SK-N-SH treated with all-trans-retinoic acid at 6 μM for 48 hours (cell line): ENCODE data around the gene IQCM.

Experiments
- ARNTL ChIP-seq: fragments of 450-650 bp; formaldehyde crosslinking; IDR thresholded peaks from 2 replicates; pipeline ENCODE4 v1.5.0; 2020; ENCODE audit warnings: low read depth, mild to moderate bottlenecking, moderate library complexity, borderline replicate concordance
- ESRRG ChIP-seq: fragments of 250-450 bp; sonication (Bioruptor Pico); IDR thresholded peaks from 2 replicates; pipeline ENCODE4 v1.6.1; 2021; ENCODE audit warnings: mild to moderate bottlenecking
- ZNF70 ChIP-seq: fragments of 450-650 bp; formaldehyde crosslinking; IDR thresholded peaks from 2 replicates; pipeline ENCODE4 v1.5.0; 2020; ENCODE audit warnings: mild to moderate bottlenecking, moderate library complexity
- TF ChIP-seq, protein P1 (sequence below): fragments of 250-450 bp; sonication (Bioruptor Pico); IDR thresholded peaks from 2 replicates; pipeline ENCODE4 v1.5.0; 2020; ENCODE audit warnings: mild to moderate bottlenecking, moderate library complexity

DNA sequence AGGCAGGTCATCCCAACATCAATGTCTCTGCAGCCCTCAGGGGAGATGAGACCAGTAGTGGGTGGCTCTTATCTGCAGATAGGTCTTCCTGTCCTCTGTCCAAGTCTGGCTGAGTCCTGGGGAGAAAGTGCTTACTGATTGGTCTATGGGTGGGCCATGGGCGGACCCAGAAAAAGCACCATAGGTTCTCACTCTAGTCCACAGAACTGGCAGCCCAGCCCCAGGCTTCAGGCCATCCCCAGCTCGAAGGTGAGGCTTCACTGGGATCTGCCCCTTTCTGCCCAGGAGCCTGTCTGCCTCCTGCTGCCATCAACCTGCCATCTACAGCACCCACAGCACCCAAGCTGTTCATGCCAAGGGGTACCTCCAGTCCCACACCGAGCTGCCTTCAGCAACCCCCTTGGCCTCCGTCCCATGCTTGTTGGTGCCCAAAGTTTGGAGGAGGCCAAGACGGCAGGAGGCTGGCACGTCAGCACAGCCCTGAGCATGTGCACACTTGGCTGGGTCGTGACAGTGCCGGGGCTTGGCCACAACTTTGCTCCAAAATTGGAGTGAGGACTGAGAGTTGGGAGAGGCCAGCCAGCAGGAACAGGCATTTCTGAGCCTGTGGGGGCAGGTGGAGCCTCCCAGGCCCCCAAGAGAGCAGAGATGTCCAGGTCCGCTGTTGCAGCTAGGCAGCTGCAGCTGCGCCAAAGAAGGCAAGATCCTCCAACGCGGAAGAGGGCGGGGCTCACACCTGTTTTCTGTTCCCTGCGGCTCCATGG, 99.6 kb downstream of the IQCM start:
- TF ChIP-seq, protein P1, sequence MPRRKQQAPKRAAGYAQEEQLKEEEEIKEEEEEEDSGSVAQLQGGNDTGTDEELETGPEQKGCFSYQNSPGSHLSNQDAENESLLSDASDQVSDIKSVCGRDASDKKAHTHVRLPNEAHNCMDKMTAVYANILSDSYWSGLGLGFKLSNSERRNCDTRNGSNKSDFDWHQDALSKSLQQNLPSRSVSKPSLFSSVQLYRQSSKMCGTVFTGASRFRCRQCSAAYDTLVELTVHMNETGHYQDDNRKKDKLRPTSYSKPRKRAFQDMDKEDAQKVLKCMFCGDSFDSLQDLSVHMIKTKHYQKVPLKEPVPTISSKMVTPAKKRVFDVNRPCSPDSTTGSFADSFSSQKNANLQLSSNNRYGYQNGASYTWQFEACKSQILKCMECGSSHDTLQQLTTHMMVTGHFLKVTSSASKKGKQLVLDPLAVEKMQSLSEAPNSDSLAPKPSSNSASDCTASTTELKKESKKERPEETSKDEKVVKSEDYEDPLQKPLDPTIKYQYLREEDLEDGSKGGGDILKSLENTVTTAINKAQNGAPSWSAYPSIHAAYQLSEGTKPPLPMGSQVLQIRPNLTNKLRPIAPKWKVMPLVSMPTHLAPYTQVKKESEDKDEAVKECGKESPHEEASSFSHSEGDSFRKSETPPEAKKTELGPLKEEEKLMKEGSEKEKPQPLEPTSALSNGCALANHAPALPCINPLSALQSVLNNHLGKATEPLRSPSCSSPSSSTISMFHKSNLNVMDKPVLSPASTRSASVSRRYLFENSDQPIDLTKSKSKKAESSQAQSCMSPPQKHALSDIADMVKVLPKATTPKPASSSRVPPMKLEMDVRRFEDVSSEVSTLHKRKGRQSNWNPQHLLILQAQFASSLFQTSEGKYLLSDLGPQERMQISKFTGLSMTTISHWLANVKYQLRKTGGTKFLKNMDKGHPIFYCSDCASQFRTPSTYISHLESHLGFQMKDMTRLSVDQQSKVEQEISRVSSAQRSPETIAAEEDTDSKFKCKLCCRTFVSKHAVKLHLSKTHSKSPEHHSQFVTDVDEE: no peak
- TF ChIP-seq ESRRG (CRISPR knock-in tag): no peak
- no peak for TF ChIP-seq ARNTL (CRISPR knock-in tag)
- TF ChIP-seq ZNF70 (CRISPR knock-in tag): no peak
